Posterior cingulate gyrus (tissue), 11 donors: ENCODE measurements around the gene AGPAT1.
"Not testable (repeated sequence)": the region's sequence is repeated elsewhere in the genome, so short reads cannot be mapped to it uniquely, and the experiment has no call there.

ENCODE experiments used
- DNase-seq, 10 donors: peaks; one replicate each; pipeline versions ENCODE4 v3.0.0 to v3.0.0-alpha.2; 2020 to 2021; ENCODE audit warnings: mixed read lengths in 3 of 10
- intact Hi-C: fragments of 100-400 bp; cut with DNase I; formaldehyde crosslinking; loops from one replicate; pipeline ENCODE4 v1.15.1; 2023

The AGPAT1 gene, protein sequence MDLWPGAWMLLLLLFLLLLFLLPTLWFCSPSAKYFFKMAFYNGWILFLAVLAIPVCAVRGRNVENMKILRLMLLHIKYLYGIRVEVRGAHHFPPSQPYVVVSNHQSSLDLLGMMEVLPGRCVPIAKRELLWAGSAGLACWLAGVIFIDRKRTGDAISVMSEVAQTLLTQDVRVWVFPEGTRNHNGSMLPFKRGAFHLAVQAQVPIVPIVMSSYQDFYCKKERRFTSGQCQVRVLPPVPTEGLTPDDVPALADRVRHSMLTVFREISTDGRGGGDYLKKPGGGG

DNA sequence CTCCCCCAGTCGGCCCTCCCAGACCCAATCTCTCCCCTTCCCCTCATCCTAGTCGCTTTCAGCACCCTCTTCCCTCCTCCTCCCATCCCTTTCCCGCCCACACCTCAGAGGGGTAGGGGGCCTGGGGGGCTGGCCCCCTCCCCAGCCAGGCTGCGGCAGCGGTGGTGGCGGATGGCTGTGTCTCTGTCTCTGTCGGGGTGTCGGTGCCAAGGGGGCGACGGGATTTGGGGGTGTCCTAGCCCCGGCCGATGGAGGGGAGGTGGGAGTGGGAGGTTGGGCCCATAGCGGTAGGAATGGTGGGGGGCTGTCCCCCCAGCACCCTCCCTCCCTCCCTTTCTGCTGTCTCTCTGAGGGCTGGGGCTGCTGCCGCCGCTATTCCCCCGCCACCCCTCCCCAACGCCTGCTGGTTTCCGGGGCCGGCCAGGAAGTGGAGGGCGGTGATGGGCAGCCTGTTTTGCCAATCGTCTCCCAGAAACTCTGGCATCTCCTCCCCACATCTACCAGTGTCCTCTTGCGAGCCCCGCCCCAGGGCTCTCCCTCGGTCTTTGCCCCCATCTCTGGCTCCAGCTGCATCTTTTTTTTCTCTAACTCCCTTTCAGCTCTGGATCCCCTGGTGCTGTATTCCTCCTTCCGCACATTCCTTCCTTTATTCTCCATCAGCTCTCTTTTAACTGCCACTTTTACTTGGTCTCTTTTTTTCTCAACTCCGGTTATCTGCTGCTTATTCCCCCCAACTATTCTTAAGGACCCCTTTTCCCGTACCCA, at the start of gene AGPAT1:
Gene AGPAT1 (minus strand): TSS at position 374 of the 765 bp plus-strand sequence. CDS start 4,588 bp downstream, outside the sequence.
- DNase-seq, result peak; percentile 97 to 100 (median 98)

DNA sequence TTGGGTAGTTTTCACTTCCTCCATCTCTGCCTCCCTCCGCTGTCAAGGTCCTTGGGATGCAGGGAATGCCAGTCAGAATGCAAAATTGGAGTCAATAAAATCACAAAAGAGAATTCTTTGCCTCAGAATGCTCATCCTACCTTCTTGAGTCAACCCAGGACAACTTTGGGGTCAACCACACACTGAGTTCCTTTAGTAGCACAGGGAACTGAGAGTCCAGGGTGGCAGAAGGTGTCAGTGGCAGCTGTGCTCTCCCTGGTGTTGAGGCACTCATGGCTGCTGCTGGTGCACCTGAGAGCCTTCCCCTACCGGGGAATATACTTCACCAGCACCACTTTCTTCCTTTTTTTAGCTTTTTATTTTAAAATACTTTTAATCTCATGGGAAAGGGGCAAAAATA, 48.8 kb upstream of the AGPAT1 start:
- no peak for DNase-seq
- intact Hi-C loops, result no loop called here

More for the DNA sequence above, at the start of gene AGPAT1:
- intact Hi-C loops, result loop anchor here (2.0 to 5.0 kb wide), 2 partner anchors 19 to 44 kb away; partner anchors contain the start of gene FKBPL

DNA sequence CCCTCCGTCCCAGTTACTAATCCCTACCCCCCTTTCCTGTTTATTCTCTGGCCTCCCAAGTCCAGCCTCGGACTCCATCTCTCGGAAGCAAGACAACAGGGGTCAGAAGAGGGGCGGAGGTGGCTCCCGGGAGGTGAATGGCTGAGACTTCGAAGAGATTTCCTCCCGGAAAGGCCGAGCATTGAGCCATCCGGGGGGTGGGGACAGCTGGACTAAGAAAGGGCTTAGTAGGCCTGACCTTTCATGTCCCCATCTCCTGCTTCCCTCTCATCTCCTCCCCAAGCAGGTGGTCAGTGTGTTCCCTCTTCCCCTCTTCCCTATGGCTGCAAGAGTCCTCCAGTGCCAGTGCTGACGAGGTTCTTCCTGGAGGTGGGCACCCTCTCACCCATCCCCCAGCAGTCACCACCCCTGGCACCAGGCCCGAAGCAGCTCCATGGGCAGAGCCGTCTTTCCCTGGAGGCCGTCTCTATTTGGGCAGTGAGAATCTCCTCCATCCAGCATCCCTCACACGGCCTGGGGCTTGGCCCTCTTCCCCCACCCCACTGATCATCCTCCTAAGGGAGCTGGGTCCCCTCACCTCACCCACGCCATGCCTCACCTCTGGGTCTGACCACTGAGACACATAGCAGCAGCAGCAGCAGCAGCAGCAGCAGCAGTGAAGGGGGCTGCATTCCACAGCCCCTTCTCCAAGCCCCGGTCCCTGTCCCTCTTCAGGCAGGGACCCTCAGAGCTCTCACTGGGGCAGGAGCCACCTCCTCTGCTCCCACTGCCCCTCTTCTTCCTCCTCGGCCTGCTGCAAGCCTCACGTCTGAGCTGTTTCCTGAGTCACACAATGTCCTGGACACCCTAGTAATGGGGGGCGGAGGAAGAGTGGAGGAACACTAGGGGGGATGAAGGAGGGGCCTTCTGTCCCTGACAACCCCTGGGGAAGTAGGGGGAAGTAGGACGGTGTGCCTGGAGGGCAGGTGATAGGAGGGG, 47.7 kb upstream of the AGPAT1 start, which contains the start of gene NOTCH4:
Gene NOTCH4 (minus strand): TSS at position 810 of the 978 bp plus-strand sequence. CDS start 139 bp downstream, at position 671.
- intact Hi-C loops, result no loop called here
- no peak for DNase-seq

DNA sequence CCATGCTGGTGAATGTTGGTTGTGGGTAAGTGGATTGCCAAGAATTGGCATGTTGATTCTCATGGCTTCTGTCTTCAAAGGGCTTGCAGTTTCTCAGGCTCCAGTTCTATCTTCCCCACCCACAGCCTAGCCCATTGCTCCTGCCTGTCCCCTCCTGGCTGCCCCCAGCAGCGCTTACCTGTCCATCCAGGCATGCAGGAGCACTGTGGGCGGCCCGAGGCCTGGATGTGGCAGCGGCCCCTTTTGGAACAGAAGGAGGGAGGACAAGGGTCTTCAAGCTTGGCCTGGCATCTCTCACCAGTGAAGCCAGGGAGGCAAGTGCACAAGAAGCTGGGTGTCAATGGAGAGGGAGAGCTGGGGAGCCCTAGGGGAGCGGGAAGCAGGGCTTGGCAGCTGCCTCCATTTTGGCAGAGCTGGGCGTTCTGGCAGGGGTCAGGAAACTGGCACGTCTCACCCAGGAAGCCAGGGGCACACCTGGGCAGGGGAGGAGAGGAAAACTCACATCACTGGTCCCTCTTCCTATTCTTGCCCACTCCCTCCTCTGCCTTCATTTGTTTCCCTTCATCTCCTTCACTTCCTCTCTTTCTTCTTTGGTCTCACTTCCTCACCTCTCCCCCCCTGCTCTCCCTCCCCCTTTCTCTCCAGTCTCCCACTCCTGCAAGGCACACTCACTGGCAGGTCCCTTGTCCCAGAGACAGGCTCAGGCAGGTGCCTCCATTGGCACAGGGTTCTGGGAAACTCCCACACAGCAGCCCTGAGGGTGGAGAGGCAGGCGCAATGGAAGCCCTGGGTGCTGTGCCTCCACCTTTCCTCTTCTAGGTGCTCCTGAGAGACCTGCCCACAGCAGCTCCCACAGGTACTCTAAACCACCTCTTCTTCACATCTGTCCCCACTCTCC, 46.7 kb upstream of the AGPAT1 start:
- intact Hi-C loops, result no loop called here

DNA sequence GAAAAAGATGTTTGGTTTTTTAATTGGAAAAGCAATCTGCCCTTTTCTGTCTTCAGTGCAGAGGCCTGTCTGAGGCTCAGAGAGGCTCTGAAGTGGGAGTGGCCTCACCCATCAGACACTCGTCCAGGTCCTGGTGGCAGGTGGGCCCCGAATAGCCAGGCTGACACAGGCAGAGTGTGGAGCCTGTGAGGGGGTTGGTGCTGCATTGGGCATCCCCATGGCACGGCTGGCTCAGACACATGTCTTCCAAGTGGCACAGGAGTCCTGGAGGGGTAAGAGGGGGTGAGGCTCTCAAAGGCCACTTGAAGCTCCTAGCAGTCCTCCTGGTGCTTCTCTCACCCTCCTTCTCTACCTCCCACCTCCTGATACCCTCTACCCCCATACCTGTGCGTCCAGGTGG, 44.1 kb upstream of the AGPAT1 start:
- no peak for DNase-seq
- intact Hi-C loops, result no loop called here

More for the DNA sequence above, 46.7 kb upstream of the AGPAT1 start:
- DNase-seq, result no peak

DNA sequence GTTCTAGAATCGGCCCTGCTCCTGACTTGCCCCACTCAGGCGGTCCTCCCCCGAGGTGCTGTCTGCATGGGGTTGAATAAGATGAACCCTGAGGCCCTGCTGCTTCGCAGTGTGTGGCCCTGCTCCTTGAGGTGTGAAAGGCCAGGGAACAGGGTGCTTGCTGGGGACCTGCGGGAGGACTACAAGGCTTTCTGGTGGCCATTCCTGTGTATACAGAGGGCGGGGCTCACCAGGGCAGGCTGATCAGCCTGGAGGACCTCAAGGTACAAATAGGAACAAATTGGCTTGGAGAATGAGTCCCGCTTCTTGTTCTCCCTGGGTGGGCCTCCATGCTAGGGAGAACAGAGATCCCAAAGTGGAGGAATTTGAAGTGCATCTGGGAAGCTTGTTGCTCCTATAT, 42.3 kb upstream of the AGPAT1 start:
- DNase-seq, result no peak
- intact Hi-C loops, result no loop called here

DNA sequence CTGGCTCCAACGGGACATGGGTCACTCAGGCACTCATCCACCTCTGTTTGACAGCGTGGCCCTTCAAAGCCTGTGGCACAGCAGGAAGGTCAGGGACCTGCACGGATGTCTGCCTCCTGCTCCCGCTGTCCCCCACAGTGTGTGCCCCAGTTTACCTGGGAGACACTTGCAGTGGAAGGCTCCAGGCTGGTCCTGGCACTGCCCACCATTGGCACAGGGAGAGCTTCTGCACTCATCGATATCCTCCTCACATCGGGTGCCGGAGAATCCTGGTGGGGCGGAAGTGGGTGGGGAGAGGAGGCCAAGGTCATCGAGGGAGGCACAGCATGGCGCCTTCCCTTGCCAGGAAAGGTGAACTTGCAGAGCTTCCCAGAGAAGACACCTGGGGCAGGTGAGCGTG, 41.1 kb upstream of the AGPAT1 start:
- DNase-seq, result no peak
- intact Hi-C loops, result no loop called here

DNA sequence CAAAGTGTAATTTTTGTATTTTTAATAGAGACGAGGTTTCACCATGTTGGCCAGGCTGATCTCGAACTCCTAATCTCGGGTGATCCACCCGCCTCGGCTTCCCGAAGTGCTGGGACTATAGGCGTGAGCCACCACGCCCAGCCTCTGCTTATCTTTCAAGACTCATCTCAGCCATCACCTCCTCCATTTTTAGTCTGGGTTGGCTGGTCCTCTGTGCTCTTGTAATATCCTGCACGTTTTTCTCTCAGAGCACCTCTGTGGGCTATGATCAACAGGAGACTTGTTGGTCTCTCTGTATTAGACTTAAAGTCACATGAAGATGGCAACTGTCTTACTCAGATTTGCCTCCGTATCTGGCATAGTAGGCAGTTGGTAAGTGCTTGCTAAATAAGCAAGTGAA, 40.4 kb upstream of the AGPAT1 start:
- no peak for DNase-seq
- intact Hi-C loops, result no loop called here

DNA sequence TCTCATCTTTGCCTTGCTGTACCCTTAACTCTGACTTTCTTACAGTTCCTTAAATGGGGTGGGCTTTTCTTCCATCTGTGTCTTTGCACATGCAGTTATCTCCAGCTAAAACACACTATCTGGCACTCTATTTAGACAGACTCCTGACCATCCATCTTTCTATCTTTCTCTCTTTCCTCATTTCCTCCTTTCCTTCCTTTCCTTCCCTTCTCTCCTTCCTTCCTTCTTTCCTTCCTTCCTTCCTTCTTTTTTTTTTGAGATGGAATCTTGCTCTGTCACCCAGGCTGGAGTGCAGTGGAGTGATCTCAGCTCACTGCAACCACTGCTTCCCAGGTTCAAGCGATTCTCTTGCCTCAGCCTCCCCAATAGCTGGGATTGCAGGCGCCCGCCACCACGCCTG, 39.7 kb upstream of the AGPAT1 start:
- DNase-seq, result no peak
- intact Hi-C loops, result no loop called here

DNA sequence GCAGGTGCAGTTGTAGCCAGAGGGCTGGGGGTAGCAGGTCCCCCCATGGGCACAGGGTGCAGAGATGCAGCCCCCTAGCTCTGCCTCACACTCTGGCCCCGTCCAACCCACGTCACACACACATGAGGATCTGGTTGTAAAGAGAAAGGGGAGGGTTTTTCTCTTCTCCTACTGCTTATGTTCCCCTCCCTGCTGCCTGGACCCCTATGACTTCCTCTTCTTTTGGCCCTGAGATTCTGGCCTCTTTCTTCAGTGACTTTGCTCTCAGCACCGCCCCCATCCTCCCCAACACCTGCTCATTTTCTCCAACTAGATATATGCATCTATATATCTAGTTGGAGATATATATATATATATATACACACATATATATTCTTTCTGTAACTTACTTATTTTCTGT, 38.2 kb upstream of the AGPAT1 start:
- DNase-seq, result no peak
- intact Hi-C loops, result no loop called here

DNA sequence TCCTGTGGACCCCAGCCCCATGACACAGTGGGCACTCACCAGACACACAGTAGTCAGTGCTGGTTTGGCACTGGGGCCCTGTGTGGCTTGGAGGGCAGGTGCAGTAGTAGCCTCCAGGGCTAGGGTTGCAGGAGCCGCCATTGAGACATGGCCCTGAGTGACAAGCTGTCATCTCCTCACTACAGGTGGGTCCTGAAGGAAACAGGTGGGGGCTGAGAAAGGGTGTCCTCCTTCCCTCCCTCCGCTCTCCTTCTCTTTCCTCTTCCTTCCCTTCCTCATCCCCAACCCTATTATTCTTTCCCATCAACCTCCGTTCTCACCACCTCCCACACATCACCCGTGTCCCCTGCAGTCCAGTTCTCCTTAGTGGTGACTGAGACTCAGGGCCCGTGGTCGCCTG, 37.8 kb upstream of the AGPAT1 start:
- DNase-seq, result no peak
- intact Hi-C loops, result no loop called here

DNA sequence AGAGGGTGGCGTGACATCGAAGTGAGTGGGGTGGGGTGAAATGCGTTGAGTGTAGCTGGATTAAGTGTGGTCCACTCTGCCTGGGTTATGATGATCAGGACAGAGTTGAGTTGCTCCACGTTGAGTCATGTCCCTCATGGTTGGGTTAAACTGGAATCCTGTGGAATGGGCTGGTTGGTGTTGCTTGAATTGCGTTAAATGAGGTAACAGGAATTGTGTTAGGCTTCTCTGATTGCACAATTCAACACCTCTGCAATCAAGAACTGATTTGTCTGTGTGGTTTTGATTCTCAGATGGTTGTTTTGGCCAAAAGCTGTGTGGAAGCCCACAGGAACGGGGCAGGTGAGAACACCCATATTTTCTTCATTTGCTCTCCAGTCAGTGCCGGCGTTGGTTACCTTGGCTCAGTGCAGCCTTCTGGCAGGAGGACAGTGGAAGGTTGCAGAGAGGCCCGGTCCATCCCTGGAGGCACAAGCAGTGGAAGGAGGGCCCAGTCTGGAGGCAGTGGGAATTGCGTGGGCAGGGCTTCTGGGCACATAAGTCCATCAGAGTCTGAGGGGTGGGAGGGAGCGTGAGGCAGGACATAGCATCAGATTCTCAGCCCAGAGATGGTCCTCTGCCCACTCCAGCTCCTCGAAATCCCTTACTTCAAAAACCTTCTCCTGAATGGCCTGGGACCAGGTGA, 36.3 kb upstream of the AGPAT1 start:
- intact Hi-C loops, result no loop called here
- no peak for DNase-seq

DNA sequence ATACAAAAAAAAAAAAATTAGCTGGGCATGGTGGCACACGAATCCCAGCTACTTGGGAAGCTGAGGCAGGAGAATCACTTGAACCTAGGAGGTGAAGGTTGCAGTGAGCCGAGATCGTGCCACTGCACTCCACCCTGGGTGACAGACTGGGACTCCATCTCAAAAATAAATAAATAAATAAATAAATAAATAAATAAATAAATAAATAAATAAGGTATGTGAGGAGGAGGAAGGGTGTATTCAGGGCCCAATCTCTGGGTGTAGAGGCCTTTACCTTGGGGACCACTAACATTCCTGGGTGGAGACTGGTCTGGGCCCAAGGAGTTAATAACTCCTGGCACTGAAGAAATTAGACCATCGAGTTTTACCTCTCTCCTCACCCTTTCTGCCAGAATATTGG, 35.5 kb upstream of the AGPAT1 start:
- DNase-seq, intact Hi-C loops: not testable (repeated sequence)

DNA sequence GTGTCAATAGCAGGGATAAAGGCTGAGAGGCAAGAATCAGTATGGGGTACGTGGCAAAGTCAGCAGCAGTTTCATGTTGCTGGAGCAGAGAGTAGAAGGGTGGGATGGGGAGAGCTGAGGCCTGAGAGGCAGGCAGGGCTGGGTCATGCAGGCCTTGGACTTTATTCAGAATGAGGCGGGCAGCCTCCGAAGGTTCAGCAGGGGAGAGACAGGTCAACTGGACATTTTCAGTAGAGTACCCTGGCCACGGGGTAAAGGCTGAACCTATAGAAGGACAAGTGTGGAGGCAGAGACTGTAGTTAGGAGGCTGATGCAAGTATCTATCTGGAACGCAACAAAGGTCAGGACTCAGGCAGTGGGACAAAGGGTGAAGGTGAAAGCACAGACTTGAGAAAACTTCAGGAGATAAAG, 34.3 kb upstream of the AGPAT1 start:
- DNase-seq, result no peak
- intact Hi-C loops, result no loop called here

DNA sequence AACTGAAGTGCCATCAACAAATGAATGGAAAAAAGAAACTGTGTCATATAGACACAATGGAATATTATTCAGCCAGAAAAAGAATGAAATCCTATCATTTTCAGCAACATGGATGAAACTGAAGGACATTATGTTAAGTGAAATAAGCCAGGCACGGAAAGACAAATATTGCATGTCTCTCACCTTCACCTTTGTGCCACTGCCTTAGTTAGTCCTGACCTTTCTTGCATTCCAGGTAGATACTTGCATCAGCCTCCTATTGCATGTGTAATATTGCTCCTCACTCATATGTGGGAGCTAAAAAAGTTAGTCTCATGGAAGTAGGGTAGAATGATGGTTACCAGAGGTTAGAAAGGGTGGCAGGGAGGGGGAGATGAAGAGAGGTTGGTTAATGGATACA, 33.1 kb upstream of the AGPAT1 start:
- DNase-seq, result no peak
- intact Hi-C loops, result no loop called here

DNA sequence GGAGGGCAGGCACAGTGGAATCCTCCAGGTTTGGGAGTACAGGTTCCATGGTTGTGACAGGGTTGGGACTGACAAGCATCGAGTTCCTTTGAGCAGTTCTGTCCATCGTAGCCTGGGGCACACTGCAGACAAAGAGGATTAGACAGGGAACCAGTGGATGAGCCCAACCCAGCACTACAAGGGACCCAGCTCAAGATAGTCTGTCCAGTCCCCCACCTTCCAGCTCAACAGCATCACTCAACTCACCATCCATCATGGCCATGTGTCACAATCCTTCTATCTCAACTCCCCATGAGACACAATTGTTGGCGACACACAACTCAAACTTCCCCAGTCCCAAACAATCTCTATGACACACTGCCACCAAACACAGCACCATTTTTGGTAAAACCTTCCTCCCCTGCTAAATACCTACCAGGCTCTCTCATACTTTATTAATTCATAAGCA, 28.4 kb upstream of the AGPAT1 start:
- intact Hi-C loops, result no loop called here
- no peak for DNase-seq

DNA sequence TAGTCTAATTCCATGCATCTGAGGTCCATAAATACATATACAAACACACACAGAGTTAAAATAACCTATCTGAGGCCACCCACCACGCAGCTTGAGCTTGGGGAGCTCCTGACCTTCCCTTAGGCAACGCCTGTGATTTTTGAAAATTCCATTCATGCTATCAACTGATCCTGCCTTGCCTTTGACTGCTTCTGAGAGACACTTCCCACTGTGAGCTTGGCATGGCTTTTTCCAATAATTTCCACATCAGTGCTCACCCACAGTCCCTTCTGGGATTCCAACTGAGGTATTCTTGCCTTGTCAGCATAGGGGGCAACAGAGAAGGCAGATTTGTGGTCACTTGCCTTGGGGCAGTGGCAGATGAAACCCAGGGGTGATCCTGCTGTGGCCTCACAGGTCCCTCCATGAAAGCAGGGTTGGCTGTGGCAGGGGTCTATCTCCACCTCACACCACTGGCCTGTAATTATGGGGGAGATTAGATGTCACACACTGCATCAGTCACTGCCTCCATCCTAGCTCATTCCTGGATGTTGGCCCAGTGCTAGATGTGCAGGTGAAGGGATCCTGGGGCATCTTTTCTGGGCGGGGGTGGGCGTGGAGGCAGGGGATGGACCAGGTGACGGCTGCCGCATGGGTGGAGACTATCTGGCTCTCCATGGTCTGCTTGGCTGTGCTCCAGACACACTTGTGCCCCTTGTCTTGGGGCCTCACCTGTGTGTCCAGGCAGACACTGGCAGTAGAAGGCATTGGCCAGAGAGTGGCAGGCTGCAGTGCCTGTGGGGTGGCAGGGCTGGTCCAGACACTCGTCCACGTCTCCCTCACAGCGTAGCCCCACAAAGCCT, 27.8 kb upstream of the AGPAT1 start:
- intact Hi-C loops, result no loop called here

DNA sequence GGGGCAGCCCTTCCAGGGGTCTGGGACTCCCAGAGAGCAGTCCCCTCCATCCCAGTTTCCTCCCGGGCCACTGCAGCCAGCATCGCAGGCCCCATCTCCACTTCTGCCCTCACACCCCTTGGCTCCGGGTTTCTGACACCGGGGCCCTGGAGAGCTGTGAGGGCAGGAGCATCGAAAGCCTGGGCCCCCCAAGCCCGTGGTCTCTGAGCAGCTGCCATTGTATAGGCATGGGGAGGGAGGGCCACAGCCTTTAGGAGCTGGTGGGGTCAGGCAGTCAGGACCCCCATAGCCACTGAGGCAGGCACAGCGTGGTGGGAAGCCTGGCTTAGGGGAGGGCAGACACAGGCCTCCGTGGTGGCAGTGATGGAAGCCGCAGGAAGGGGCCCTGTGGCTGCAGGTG, 26.3 kb upstream of the AGPAT1 start:
- peak in 1 of 10 donors; percentile 30 for DNase-seq
- intact Hi-C loops, result no loop called here

More for the DNA sequence above, 27.8 kb upstream of the AGPAT1 start:
- peak in 1 of 10 donors; percentile 44 for DNase-seq
